ENCODE measurements around the gene ARHGAP26.

- TF ChIP-seq, protein P1, sequence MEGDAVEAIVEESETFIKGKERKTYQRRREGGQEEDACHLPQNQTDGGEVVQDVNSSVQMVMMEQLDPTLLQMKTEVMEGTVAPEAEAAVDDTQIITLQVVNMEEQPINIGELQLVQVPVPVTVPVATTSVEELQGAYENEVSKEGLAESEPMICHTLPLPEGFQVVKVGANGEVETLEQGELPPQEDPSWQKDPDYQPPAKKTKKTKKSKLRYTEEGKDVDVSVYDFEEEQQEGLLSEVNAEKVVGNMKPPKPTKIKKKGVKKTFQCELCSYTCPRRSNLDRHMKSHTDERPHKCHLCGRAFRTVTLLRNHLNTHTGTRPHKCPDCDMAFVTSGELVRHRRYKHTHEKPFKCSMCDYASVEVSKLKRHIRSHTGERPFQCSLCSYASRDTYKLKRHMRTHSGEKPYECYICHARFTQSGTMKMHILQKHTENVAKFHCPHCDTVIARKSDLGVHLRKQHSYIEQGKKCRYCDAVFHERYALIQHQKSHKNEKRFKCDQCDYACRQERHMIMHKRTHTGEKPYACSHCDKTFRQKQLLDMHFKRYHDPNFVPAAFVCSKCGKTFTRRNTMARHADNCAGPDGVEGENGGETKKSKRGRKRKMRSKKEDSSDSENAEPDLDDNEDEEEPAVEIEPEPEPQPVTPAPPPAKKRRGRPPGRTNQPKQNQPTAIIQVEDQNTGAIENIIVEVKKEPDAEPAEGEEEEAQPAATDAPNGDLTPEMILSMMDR (IDR thresholded peaks at IDR 0.05; ENCODE audit: extremely low read depth in 1 of 2, insufficient read depth in 1 of 2, low read depth in 1 of 2, low read length in 2 of 2): no peak
- TF ChIP-seq POLR2A (IDR thresholded peaks at IDR 0.05; ENCODE audit: low read depth, low read length): no peak
- TF ChIP-seq JUN (IDR thresholded peaks at IDR 0.05; ENCODE audit: borderline replicate concordance, insufficient read depth, insufficient read length, low read depth): no peak
- no peak for TF ChIP-seq MYC (IDR thresholded peaks at IDR 0.05; ENCODE audit: low read depth, low read length)
- no peak for TF ChIP-seq EZH2 (IDR thresholded peaks at IDR 0.05; ENCODE audit: borderline replicate concordance, low read depth, low read length, severe bottlenecking)
- TF ChIP-seq POLR2AphosphoS5 (IDR thresholded peaks at IDR 0.05; ENCODE audit: insufficient read depth, low read depth, low read length): no peak
Measured at GRCh38 chr5:142817949-142818431, 47.8 kb downstream of the ARHGAP26 start.
